Activated CD4-positive, alpha-beta T cell treated with anti-CD3 and anti-CD28 coated beads, Interleukin-2, amount 50 U/mL, for 1 hour (primary cell): ENCODE results near the gene AANAT.

Experiments
- DNase-seq: peaks from one replicate; pipeline ENCODE4 v3.0.0-alpha.2; 2020

AANAT gene

DNA sequence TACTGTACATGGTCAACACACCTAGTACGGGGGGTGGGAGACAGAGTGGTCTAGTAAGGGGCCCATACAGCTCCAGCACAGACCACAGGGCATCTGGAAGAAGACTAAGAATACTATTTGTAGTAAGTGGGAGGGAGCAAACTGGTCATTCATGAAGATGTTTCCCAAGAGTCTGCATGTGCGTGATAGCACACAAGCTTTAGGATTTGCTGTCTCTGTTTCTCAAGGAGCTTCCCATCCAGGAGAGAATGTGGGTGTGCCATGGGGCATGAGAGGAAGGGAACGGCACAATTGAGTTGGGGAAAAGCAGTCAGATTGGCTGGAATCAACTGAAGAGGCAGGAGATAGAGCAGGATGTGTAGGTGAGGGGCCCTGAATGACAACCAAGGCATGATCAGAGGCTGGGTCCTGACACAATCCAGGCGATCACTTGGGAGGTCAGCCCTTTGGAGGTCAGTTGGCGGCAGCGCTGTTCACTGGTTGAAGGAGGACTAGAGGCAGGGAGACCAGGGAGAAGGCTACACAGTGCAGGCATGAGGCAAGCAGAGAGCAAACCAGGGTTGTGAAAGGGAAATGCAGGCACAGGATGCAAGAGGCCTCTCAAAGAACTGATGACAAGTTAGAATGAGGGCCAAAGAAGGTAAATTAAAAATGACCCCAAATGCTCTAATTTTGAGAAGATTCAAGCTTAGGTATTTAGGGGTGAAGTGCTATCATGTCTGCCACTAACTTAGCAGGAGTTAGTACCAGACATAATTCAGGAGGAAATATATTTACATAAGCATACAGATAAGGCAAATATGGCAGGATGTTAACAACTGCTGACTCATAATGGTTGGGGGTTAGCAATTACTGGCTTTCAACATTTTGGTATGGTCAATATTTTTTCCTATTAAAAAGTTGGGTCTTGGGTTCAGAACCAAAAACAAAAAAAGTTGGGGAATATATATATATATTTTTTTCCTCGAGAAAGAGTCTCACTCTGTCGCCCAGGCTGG lies 24.8 kb upstream of the AANAT start:
- DNase-seq: no peak

DNA sequence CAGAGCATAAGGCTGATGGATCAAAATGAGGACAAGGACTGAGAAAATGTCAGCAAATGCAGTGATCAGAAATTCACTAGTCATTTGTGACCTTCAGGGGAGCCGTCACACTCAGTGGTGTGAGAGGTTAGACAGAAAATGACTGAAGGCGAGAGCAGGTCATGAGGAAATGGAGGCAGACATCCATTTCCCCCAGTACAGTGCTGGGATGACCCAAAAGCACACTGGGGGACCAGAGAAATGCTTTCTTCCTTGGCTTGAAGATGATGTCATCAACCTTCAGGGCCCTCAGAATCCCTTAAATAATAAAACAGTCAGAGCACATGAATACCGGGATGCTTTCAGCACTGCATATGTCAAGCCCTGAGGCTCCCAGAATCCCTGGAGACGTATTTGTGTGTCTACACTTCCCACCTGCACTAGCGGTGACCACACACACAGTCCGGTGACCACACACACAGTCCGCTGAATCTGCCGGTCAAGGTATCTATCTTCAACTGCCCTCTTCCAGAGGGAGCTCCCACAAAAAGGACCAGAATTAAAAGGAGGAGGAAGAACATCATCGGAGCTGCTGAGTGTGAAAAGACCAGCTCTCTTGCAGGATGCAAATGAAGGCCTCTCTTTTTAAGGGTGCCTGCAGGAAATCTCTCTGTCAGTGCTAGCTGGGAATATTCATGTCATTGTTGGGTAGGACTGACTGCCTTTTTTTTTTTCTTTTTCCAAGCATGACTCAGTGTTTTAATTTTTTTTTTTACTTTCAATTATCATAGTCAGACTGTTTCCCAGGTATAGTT lies 22.7 kb upstream of the AANAT start:
- DNase-seq: no peak

GRCh38 chr17:76445697-76446448 lies 21.5 kb upstream of the AANAT start:
- DNase-seq: no peak

DNA sequence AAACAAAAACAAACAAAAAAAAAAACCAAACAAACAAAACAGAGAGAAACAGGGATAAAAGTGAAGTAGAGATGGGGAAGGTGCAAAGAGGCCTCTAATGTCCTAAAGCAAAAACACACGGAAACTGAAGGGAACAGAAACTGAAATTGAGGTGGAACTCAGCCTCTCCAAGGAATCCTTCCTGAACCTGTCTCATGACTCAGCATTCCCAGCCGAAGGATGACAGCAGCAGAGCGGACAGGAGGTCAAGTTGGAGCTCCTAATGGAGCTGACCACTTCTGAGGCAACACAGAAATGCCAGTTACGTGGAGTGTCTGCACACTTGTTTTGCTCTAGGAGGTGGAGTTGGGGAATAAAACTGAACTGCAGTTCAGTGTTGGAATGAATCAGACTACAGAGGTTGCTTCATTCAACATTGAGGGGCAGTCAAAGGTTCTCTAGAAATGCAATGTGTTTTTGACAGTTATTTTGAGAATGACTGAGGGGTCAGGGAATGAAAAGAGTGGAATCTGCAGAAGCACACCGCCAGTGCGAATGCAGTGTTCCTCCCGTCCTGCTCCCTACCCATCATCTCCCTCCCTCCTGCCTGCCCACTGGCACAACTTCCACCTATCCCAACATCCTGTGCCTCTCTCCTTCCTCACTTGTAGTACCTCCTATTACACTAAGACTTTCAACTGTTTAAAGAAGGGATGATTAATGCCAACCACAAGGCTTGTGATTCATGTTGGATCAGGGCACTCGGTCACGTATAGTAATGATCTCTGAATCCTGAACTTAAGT lies 20.8 kb upstream of the AANAT start:
- DNase-seq: no peak

DNA sequence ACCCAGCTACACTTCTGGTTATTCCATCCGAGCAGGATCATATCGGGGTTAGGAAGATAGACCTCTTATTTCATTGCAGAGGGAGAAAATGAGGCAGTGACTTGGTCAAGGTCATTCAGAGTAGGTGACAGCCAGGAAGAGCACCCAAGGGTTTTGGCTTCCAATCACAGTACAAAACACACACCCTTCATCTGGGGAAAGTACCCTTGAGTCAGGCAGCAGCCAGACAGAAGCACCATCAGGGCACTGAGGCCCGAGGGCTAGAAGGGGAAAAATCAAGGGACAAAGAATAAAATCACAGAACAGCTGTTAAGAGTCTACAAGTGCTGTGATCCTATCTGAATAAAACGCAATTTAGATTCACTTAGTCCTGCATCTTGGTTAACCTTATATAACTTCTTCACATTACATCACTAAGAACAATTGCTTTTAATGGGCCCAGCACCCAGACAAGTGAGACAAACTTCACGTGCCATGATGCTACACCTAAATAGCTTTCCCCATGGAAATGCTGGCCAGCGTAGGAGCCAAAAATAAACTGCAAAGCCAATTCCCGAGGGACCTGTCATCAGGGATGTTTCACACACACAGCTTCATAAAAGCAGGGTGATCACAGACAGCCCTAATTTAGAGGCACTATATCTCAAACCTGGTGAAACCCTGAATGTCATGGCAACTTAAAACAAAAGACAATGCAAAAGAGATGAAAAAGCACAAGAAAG lies 19.3 kb upstream of the AANAT start:
- no peak for DNase-seq

DNA sequence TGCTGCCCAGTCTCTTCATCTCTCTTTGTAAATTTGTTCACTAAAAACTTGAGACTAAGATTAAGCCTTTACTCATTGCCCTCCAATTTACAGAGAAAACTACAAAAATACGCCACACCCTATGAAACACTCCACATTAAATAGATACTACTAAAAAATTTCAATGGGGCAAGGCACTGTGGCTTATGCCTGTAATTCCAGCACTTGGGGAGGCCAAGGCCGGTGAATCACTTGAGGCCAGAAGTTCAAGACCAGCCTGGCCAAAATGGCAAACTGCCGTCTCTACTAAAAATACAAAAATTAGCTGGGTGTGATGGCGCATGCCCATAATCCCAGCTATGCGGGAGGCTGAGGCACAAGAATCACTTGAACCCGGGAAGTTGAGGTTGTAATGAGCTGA lies 18.3 kb upstream of the AANAT start:
- DNase-seq: no peak

DNA sequence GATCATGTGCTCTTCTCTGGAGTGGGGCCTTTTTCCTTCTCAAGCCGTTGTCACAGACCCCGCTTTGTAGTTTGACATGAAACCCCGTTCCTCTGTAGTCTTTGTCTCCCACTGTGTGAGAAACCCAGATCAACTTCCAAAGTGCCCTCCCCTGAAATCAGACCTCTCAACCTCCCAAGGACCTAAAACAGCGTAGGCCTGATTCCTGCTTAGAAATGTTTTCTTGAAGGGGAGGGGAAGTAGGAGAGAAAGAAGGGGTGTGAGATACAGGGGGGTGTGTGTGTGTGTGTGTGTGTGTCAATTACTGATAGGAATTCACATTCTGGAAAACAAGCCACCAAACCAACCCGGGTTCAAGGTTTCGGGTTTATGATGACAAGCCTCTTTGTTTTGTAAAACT lies 15.9 kb upstream of the AANAT start:
- DNase-seq: no peak

- DNase-seq: peak; percentile 8
Observed at GRCh38 chr17:76452127-76452659, 15.2 kb upstream of the AANAT start.

DNA sequence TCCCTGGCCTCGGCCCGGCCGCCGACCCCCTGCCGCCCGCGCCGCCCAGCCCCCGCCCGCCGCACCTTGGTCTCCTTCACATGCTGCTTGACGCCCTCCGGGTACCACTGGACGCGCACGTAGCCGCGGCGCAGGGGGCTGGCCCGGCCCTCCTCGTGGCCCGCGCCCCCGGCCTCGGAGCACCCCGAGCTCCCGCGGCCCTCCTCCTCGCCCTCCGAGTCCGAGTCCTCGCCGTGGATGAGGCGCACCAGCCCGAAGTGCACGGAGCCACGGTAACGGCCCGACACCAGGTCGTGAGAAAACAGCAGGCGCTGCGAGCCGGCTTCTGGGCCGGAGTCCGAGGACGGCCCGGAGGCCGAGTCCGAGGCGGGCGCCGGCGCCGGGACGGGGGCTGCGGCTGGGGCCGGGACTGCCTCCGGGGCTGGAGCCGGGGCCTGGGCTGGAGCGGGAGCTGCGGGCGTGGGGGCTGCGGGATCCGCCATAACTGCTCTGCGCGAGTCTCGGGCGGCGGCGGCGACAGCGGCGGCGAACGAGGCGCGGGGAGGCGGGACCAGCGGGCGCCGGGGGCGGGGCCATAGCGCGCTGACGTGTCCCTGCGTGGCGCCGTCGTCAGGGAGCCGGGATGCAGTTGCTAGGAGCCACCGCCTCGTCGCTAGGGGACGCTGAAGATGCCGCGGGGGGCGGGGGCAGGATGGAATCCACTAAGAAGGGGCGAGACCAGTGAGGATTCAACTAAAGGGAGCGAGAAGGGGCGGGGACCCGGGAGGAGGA lies 14.6 kb upstream of the AANAT start, which contains the start of gene UBE2O:
Gene UBE2O (minus strand): TSS at position 493 of the 771 bp plus-strand sequence. CDS start 11 bp downstream, at position 482.
- peak; percentile 92 for DNase-seq

- no peak for DNase-seq
Observed at GRCh38 chr17:76453431-76453743, 14.0 kb upstream of the AANAT start.

GRCh38 chr17:76458580-76459490 lies 8.6 kb upstream of the AANAT start:
- DNase-seq: no peak

DNA sequence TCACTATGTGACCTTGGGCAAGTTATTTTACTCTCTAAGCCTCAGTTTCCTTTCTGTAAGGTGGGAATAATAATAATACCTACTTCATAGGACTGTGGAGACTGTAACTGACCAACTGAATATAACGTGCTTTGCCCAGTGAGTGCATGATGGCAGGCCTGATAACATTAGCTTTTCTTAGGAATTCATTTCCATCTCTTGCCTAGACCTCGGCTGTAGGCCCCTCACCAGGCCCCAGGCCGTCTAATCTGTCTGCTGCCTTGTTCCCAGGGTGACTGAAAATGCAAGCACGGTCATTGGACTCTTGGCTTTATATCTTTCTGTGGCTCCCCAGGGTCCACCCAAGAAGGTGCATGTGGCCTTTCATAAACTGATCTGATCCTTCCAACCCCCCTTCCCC lies 7.7 kb upstream of the AANAT start:
- no peak for DNase-seq

GRCh38 chr17:76461765-76462555 lies 5.4 kb upstream of the AANAT start:
- DNase-seq: no peak

DNA sequence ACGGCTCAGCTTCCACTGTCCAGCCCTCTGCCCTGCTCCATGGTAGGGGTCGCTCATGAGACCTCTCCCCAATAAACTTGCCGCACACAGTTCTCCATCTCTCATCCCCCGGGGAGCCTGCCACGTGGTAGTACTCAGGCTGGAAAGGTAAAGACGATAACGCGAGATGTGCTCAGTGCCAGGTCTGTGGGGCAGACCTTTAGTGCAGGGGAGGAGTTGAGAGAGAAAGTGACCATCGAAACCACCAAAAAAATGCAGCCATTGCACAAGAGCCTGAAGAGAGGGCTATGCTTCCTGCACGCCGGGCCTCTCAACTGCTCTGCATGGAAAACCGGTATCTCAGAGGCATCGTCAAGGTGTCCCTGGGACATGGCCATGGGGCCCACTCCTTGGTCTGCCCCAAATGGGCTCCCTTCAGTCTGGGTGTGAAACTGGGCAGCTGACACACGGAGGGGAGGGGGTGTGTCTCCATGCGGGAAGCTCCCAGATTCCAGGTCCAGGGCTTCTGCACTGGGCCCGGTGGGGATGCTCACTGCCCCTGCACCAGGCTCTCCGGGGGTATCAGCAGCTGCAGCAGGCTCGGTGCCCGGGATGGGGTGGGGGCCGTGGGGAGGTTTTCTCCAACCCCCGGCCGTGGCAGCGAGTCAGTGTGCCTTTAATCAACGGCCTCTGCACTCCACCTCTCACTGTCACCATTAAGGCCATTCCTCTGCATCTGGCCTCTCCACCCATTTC lies 4.7 kb upstream of the AANAT start:
- DNase-seq: no peak

DNA sequence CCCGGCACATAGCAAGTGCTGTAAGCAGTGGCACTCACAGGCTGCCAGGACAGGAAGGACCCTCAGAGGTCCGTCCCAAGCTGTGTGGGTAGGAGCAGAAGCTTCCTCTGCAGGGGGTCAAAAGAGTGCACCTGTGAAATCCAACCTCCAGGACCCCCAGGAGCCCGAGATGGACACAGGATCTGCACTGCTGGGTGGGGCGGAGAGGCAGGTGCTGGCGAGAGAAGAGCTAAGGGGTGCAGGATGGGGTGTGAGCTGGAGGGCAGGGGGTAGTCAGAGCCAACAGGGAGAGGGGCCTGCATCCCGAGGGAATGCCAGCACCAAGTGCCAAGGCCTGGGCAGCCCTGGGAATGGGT lies 650 bp upstream of the AANAT start:
- DNase-seq: no peak

DNA sequence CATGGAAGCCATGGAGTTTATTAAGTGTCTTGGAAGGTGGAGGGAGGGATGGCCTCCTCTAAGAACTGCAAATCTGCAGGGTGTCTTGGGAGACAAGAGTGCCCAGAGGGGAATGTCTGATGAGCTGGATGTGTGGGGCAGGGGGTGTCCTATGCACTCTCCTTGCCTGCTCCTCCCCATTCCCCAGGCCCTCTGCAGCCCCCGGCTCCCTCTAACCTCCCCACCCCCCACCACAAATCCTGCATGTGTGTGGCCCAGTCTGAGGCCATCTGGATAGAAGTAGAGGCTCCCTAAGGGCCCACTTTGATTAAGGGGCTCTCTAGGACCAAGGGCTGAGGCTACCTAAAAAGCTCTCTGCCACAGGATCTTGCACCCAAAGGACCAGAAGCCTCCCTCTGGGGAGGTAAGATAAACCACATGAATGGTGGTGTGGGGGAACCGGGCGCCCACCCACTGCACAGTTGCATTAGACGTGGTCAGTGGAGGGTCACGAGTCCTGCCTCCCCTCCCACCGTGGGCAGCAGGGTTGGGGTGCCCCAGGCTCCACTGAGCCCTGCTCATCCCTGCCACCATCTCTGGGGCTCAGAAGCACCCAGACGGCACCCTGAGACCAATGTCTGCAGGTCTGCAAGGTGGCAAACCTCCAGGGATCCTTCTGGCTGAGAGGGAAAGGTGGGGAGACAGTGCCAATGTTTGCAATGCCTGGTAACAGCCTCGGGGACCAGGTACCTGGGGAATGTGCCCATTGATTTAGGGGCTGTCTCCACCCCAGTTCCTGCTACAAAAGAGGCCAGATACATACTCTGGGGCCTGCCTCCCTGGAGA lies 618 bp downstream of the AANAT start:
- DNase-seq: no peak

DNA sequence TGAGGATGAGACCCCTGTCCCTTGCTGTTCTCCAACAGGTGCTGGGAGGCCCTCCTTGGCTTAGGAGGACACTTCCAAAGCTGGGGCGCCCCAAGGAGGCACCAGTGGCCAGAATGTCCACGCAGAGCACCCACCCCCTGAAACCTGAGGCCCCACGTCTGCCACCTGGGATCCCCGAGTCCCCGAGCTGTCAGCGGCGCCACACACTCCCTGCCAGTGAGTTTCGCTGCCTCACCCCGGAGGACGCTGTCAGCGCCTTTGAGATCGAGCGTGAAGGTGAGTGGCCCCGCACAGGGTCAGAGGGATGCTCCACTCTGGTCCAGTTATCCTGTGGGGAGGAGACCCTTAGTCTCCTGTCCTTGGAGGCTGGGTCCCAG lies 1.2 kb downstream of the AANAT start:
- no peak for DNase-seq
